Measurements from ENCODE around the gene DNAH1. TPM values are rescaled to one million over a fixed set of nuclear protein-coding genes. Genes with fewer than 3 reads are reported as not detected.

The DNAH1 gene
- total RNA-seq, 5 donors from 2014 or later (not counting 1 experiment from before 2014, with no cell fraction given) = 41.5 to 72.0 (median 44.2) TPM

- peak overlapping the region; percentile 96 for H3K27ac ChIP-seq (ENCODE audit: low read length)
- no peaks in the 10 kb centered on the region for H3K9me3 ChIP-seq
- Mint-ChIP-seq H3K36me3 (peaks cover 9% of the 10 kb centered on the region), H3K27ac (peak overlapping the region; percentile 100), H3K9me3 (no peaks in the 10 kb centered on the region), H3K4me1 (peaks cover 31 to 43% (median 42%) of the 10 kb centered on the region in 3 donors), H3K27me3 (no peaks in the 10 kb centered on the region), H3K4me3 (peak overlapping the region; percentile 88 to 99 (median 99))
- ATAC-seq (replicated peaks in 1 of 4) (no peak), DNase-seq (no peak)
- H3K4me3 ChIP-seq (ENCODE audit: control insufficient read depth in 1 of 2, extremely low read depth in 1 of 2, low read length in 1 of 2) = peak overlapping the region in 1 of 2 donors; percentile 71
- POLR2A ChIA-PET = interaction anchor here (0.8 to 0.9 kb wide), 2 partner anchors 9 to 30 kb away, joined by 3 read pairs; no protein-coding TSS in a partner anchor
- CTCF ChIA-PET = interaction anchor here in 1 of 2 donors (1.3 to 1.9 kb wide), 2 partner anchors 16 to 51 kb away, joined by 3 to 4 read pairs; no protein-coding TSS in a partner anchor
- WGBS (ENCODE audit: insufficient coverage) = 100% methylated on average over 2 of the region's 6 CpGs
- H3K36me3 ChIP-seq (ENCODE audit: control insufficient read depth in 2 of 2, extremely low read depth in 1 of 2, insufficient read depth in 1 of 2, low read length in 1 of 2) = peaks cover 10 to 33% of the 10 kb centered on the region in 2 donors
- H3K27me3 ChIP-seq (replicated peaks in 1 of 2; ENCODE audit: control insufficient read depth in 2 of 2, extremely low read depth in 1 of 2, insufficient read depth in 2 of 2, low read length in 1 of 2) = no peaks in the 10 kb centered on the region
- H3K4me1 ChIP-seq (ENCODE audit: control insufficient read depth in 1 of 2, extremely low read depth in 1 of 2, insufficient read depth in 2 of 2, low read length in 2 of 2) = peaks cover 15 to 65% of the 10 kb centered on the region in 2 experiments
These were observed 27.4 kb upstream of the DNAH1 start for GRCh38 chr3:52288674-52289073.

GRCh38 chr3:52289338-52289746, 26.8 kb upstream of the DNAH1 start:
- no peak for DNase-seq
- H3K4me1 ChIP-seq (ENCODE audit: control insufficient read depth in 1 of 2, extremely low read depth in 1 of 2, insufficient read depth in 2 of 2, low read length in 2 of 2) = peaks cover 15 to 58% of the 10 kb centered on the region in 2 experiments
- ATAC-seq (replicated peaks in 1 of 4) = no peak
- H3K9me3 ChIP-seq = no peaks in the 10 kb centered on the region
- peaks cover 14 to 39% of the 10 kb centered on the region in 2 donors for H3K36me3 ChIP-seq (ENCODE audit: control insufficient read depth in 2 of 2, extremely low read depth in 1 of 2, insufficient read depth in 1 of 2, low read length in 1 of 2)
- POLR2A ChIA-PET = interaction anchor here in 1 of 2 donors (0.8 kb wide), 1 partner anchor 31 kb away, joined by 3 read pairs; no protein-coding TSS in a partner anchor
- H3K36me3 Mint-ChIP-seq = peaks cover 9% of the 10 kb centered on the region
- CTCF ChIA-PET = interaction anchor here (0.5 to 1.9 kb wide), 2 partner anchors 50 kb away, joined by 3 to 4 read pairs; no protein-coding TSS in a partner anchor
- H3K4me3 Mint-ChIP-seq = peak overlapping the region; percentile 88 to 99 (median 99)
- no peaks in the 10 kb centered on the region for H3K27me3 Mint-ChIP-seq
- H3K27ac ChIP-seq (ENCODE audit: low read length) = no peak overlapping the region
- no peaks in the 10 kb centered on the region for H3K9me3 Mint-ChIP-seq
- H3K27me3 ChIP-seq (replicated peaks in 1 of 2; ENCODE audit: control insufficient read depth in 2 of 2, extremely low read depth in 1 of 2, insufficient read depth in 2 of 2, low read length in 1 of 2) = no peaks in the 10 kb centered on the region
- 100% methylated on average over 1 of the region's 1 CpG for WGBS (ENCODE audit: insufficient coverage)
- H3K4me1 Mint-ChIP-seq = peaks cover 27 to 38% (median 37%) of the 10 kb centered on the region in 3 donors
- H3K4me3 ChIP-seq (ENCODE audit: control insufficient read depth in 1 of 2, extremely low read depth in 1 of 2, low read length in 1 of 2) = no peak overlapping the region
- H3K27ac Mint-ChIP-seq = no peak overlapping the region

- Mint-ChIP-seq H3K36me3 (peaks cover 15% of the 10 kb centered on the region), H3K9me3 (no peaks in the 10 kb centered on the region), H3K4me1 (peaks cover 31 to 34% (median 34%) of the 10 kb centered on the region in 3 donors), H3K27me3 (no peaks in the 10 kb centered on the region), H3K4me3 (peak overlapping the region in 2 of 3 donors; percentile 99), H3K27ac (no peak overlapping the region)
- H3K36me3 ChIP-seq (ENCODE audit: control insufficient read depth in 2 of 2, extremely low read depth in 1 of 2, insufficient read depth in 1 of 2, low read length in 1 of 2) = peaks cover 16 to 41% of the 10 kb centered on the region in 2 donors
- no peak overlapping the region for H3K4me3 ChIP-seq (ENCODE audit: control insufficient read depth in 1 of 2, extremely low read depth in 1 of 2, low read length in 1 of 2)
- ATAC-seq (replicated peaks in 1 of 4) = no peak
- no peak overlapping the region for H3K27ac ChIP-seq (ENCODE audit: low read length)
- H3K4me1 ChIP-seq (ENCODE audit: control insufficient read depth in 1 of 2, extremely low read depth in 1 of 2, insufficient read depth in 2 of 2, low read length in 2 of 2) = peaks cover 13 to 58% of the 10 kb centered on the region in 2 experiments
- DNase-seq = no peak
- WGBS (ENCODE audit: insufficient coverage) = 96% methylated on average over 13 of the region's 15 CpGs
- no peaks in the 10 kb centered on the region for H3K27me3 ChIP-seq (replicated peaks in 1 of 2; ENCODE audit: control insufficient read depth in 2 of 2, extremely low read depth in 1 of 2, insufficient read depth in 2 of 2, low read length in 1 of 2)
- H3K9me3 ChIP-seq = no peaks in the 10 kb centered on the region
- ChIA-PET CTCF (interaction anchor here (0.8 to 1.9 kb wide), 2 partner anchors 49 to 59 kb away, joined by 3 to 4 read pairs; no protein-coding TSS in a partner anchor), POLR2A (no interaction called here)
These were observed 26.1 kb upstream of the DNAH1 start for GRCh38 chr3:52289747-52290595.

GRCh38 chr3:52290596-52291507, 25.3 kb upstream of the DNAH1 start:
- peaks cover 31 to 33% (median 31%) of the 10 kb centered on the region in 3 donors for H3K4me1 Mint-ChIP-seq
- Histone ChIP-seq H3K9me3 (no peaks in the 10 kb centered on the region), H3K27me3 (replicated peaks in 1 of 2; ENCODE audit: control insufficient read depth in 2 of 2, extremely low read depth in 1 of 2, insufficient read depth in 2 of 2, low read length in 1 of 2) (no peaks in the 10 kb centered on the region), H3K4me3 (ENCODE audit: control insufficient read depth in 1 of 2, extremely low read depth in 1 of 2, low read length in 1 of 2) (no peak overlapping the region), H3K4me1 (ENCODE audit: control insufficient read depth in 1 of 2, extremely low read depth in 1 of 2, insufficient read depth in 2 of 2, low read length in 2 of 2) (peaks cover 10 to 57% of the 10 kb centered on the region in 2 experiments), H3K36me3 (ENCODE audit: control insufficient read depth in 2 of 2, extremely low read depth in 1 of 2, insufficient read depth in 1 of 2, low read length in 1 of 2) (peaks cover 16 to 47% of the 10 kb centered on the region in 2 donors), H3K27ac (ENCODE audit: low read length) (no peak overlapping the region)
- no peaks in the 10 kb centered on the region for H3K27me3 Mint-ChIP-seq
- H3K27ac Mint-ChIP-seq = peak overlapping the region in 1 of 2 donors; percentile 34
- ChIA-PET CTCF (interaction anchor here (0.8 to 1.8 kb wide), 3 partner anchors 48 to 60 kb away, joined by 3 to 9 read pairs (median 6); no protein-coding TSS in a partner anchor), POLR2A (no interaction called here)
- DNase-seq = no peak
- WGBS (ENCODE audit: insufficient coverage) = 95% methylated on average over 20 of the region's 23 CpGs
- no peak overlapping the region for H3K4me3 Mint-ChIP-seq
- no peak for ATAC-seq (replicated peaks in 1 of 4)
- H3K9me3 Mint-ChIP-seq = no peaks in the 10 kb centered on the region
- peaks cover 18% of the 10 kb centered on the region for H3K36me3 Mint-ChIP-seq

GRCh38 chr3:52291508-52292181, 24.5 kb upstream of the DNAH1 start:
- DNase-seq = peak in 23 of 35 experiments; percentile 28 to 62 (median 42)
- 84% methylated on average over 5 of the region's 7 CpGs for WGBS (ENCODE audit: insufficient coverage)
- no peak overlapping the region for H3K4me3 Mint-ChIP-seq

More at GRCh38 chr3:52291508-52292181, 24.5 kb upstream of the DNAH1 start:
- no peaks in the 10 kb centered on the region for H3K9me3 ChIP-seq
- no peak overlapping the region for H3K27ac ChIP-seq (ENCODE audit: low read length)
- H3K9me3 Mint-ChIP-seq = no peaks in the 10 kb centered on the region
- no peaks in the 10 kb centered on the region for H3K27me3 ChIP-seq (replicated peaks in 1 of 2; ENCODE audit: control insufficient read depth in 2 of 2, extremely low read depth in 1 of 2, insufficient read depth in 2 of 2, low read length in 1 of 2)
- H3K36me3 Mint-ChIP-seq = peaks cover 22% of the 10 kb centered on the region
- H3K4me1 Mint-ChIP-seq = peaks cover 31 to 35% (median 31%) of the 10 kb centered on the region in 3 donors
- H3K4me1 ChIP-seq (ENCODE audit: control insufficient read depth in 1 of 2, extremely low read depth in 1 of 2, insufficient read depth in 2 of 2, low read length in 2 of 2) = peaks cover 9 to 50% of the 10 kb centered on the region in 2 experiments
- H3K27ac Mint-ChIP-seq = peak overlapping the region in 1 of 2 donors; percentile 34
- no peaks in the 10 kb centered on the region for H3K27me3 Mint-ChIP-seq
- H3K4me3 ChIP-seq (ENCODE audit: control insufficient read depth in 1 of 2, extremely low read depth in 1 of 2, low read length in 1 of 2) = no peak overlapping the region
- peaks cover 16 to 47% of the 10 kb centered on the region in 2 donors for H3K36me3 ChIP-seq (ENCODE audit: control insufficient read depth in 2 of 2, extremely low read depth in 1 of 2, insufficient read depth in 1 of 2, low read length in 1 of 2)
- POLR2A ChIA-PET = no interaction called here
- no peak for ATAC-seq (replicated peaks in 1 of 4)
- CTCF ChIA-PET = interaction anchor here (1.3 to 1.8 kb wide), 2 partner anchors 48 kb away, joined by 6 to 9 read pairs; no protein-coding TSS in a partner anchor

Data from T-cell (primary cell).